SK-N-MC (cell line): Measurements from ENCODE around the gene ZBTB7C.

Experiments
- FOXP2 ChIP-seq: optimal IDR thresholded peaks from 2 replicates; pipeline ENCODE3; 2011; ENCODE audit warnings: mild to moderate bottlenecking, moderate library complexity; ENCODE audit not compliant: insufficient read depth; ENCODE audit errors: extremely low read length, control extremely low read depth
- POLR2AphosphoS5 ChIP-seq: IDR thresholded peaks from 2 replicates; pipeline ENCODE4 v1.6.1; 2012; ENCODE audit warnings: mild to moderate bottlenecking, low read depth, low read length, borderline replicate concordance

DNA sequence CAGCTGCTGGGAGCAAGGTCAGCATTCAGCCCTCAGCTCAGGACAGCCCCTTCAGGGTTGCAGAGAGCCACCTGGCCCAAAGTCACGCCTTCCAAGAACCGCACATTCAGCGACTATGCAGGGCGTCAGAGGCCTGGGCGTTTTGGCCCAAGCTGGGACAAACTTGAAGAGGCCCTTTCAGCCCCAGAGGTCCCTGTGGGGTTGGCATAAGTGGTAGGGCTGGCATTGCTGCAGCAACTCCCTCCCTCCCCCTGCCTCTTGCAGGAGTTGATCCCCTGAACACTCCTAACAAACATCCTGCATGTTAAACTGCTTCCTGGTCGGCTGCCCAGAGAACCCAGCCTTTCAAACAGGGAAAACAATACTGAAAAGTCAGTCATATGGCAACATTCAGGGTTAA is 285.9 kb downstream of the ZBTB7C start:
- TF ChIP-seq POLR2AphosphoS5, result no peak
- TF ChIP-seq FOXP2, result no peak
